ENCODE results near the gene POLE.
"Not testable (repeated sequence)": the region's sequence is repeated elsewhere in the genome, so short reads cannot be mapped to it uniquely, and the experiment has no call there.

POLE gene

GRCh38 chr12:132615579-132616038 is 71.5 kb downstream of the POLE start:
- DNase-seq (ENCODE audit: low read depth): no peak

GRCh38 chr12:132614861-132615578 is 72.1 kb downstream of the POLE start:
- peak; percentile 67 for DNase-seq (ENCODE audit: low read depth)

DNA sequence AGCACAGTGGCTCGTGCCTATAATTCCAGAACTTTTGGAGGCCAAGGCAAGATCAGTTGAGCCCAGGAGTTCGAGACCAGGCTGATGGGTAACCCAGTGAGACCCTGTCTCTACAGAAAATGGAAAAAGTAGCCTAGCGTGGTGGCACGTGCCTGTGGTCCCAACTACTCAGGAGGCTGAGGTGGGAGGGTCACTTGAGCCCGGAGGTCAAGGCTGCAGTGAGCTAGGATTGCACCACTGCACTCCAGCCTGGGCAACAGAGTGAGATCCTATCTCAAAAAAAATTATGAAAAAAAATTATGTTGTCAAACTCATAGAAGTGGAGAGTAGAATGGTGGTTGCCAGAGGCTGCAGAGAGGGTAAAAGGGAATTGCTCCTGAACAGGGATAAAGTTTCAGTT is 73.1 kb downstream of the POLE start:
- no peak for DNase-seq (ENCODE audit: low read depth)

GRCh38 chr12:132611620-132612019 is 75.5 kb downstream of the POLE start:
- no peak for DNase-seq (ENCODE audit: low read depth)

GRCh38 chr12:132610866-132611602 is 76.1 kb downstream of the POLE start:
- DNase-seq (ENCODE audit: low read depth): no peak

DNA sequence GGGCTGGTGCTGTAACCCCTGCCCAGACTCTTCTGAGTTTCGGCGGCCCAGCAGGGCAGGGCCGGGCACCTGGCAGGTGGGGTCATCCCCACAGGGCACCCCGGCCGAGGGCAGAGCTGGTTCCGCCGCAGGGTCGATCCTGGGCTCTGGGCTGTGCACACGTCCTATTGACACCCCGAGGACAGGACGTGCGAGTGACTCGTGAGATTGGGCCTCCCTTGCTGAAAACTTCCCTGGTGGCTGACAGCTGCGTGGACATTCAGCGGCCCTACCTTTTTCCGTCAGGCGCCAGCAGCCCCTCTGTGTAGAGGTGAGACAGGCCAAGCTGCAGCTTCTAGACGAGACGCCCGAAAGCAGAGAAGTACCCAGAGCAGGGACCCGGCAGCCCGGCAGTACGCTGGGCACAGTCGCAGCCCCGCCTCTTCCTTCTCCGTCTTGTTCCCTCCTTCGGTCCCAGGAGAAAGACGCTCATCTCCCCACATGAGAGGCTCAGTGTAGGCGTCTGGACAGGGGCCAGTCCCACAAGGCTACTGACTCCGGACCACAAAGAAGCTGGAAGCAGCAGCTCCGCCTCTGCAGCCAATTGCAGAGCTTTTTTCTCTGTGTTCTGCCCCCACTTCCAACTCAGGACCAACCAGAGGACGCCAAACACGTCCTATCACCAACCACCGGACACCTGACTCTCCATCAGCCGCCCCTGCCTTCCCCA is 76.9 kb downstream of the POLE start, which contains the start of gene LRCOL1:
LRCOL1 (minus strand) TSS at position 532 of the 709 bp plus-strand sequence. CDS start 4,331 bp downstream, outside the sequence.
- no peak for DNase-seq (ENCODE audit: low read depth)

- DNase-seq (ENCODE audit: low read depth): no peak
Observed at GRCh38 chr12:132608231-132609171, 78.6 kb downstream of the POLE start.

DNA sequence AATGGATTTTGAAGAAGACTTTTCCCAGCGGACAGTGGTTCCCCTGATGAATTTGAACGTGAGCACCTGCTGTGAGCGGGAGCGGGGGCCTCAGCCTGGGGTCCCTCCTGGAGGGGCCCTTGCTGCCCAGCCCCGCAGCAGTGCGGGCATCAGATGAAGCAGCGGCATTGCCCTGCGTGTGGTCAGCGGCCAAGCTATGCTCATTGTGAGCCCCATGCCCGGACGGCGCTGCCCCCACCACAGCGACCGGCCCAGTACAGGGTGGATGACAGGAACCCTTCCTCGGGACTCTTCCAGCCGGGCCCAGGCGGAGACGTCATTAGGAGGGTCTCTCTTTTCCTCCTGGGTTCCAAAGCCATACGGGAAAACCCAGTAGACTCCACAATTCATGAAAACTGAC is 80.2 kb downstream of the POLE start:
- DNase-seq (ENCODE audit: low read depth): no peak

- DNase-seq (ENCODE audit: low read depth): no peak
Observed at GRCh38 chr12:132606466-132606865, 80.7 kb downstream of the POLE start.

- DNase-seq (ENCODE audit: low read depth): no peak
Observed at GRCh38 chr12:132605892-132606291, 81.2 kb downstream of the POLE start.

DNA sequence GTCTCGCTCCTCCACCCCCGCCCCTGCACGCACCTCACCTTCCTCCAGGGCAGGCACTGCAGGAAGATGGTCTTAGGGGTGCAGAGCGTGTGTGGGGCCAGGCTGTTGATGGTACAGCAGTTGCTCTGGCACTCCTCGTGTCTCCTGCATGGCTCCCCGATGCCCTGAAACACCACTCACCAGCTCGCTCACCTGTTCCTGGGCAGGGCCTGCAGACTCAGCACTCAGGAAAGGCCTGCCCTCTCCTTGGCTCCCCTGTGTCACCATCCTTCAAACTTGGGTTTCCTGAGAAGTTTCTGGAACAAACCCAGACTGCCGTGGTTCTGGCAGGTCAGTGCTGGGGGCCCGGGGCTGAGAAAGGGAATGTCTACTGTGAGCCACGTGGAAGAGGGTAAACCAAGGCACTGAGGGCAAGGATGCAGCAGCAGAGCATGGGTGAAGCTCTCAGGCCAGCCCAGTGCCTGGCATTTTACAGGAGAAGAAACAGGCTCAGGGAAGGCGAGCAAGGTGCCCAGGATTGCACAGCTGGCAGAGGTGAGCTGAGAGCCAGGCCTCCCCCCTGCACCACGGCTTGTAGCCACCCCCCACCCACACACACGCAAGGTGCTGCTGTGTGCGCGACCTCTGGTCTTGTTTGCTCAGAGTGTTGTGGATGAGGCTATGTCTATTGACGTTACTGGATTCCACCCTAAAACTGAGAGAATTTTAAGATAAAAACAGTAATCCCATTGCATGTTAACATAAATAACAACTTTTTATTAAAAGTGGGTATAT is 82.3 kb downstream of the POLE start:
- no peak for DNase-seq (ENCODE audit: low read depth)

- no peak for DNase-seq (ENCODE audit: low read depth)
Observed at GRCh38 chr12:132604151-132604618, 83.0 kb downstream of the POLE start.

DNA sequence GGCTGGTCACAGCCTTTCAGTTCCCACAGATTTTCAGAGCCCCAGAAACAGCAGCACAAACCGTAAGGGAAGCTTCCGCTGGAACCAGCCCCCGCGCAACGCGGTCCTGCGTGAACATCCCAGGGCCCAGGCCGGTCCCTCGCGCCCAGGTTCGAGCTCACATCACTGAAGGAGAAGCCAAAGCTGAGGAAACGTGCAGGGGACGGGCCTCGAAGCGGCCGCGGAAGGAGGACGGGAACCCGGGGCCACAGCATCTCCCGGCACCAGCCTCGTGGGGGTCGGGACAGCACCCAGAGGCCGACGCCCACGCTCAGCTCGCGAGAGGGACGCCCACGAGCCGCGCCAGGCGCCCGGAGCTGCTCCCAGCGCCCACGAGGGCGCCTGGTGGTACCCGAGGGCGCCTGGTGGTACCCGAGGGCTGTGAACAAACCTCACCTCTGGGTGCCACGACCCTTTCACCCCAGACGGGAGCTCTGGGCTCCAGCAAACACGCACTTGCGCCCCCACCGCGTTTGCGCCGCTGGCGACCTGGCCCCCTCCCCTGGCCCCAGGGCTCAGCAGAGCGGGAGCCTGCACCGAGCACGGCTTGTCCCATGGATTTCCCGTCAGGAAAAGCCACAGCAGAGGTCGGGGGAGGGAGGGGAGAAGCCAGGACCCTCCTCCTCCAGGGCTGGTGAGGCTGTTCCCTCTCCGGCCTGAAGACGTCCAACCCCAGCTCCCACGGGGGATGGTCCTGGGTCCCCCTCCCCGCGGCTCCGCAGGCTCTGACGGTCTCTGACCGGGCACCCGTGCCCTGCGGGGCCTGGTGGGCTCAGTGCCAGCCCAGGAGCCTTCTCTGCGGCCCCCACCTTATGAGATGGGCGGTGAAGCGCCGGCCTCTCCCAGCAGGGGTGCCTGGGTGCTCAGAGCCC is 83.6 kb downstream of the POLE start:
- DNase-seq (ENCODE audit: low read depth): no peak

DNA sequence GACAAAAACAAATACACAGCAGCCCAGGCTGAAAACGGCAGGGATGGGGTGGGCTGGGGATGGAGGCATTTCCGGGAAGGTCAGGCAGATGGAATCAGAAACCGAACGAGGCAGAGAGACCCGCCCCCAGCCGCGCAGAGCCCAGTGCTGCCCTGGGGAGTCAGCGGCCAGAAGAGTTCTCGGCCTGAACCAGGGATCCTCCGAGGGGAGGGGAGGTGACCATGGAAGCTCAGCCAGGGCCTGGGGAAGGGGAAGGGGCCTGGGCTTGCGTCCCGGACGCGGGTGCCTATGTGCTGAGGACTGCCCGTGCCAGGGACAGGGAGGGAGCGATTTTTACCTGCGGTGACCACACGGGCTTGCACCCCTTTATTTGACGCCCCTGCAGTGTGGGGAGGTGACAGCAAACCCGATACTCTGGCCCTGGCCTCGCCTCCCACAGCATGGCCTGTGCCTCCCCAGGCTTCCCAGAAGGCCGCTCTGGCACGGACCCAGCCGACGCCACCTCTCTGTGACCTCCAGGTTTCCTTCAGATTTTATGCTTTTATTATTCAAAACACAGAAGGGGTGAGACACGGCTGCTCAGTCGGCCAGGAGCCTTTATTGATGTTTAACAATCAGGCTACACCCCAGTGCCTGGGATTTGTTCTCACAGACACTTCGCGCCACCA is 84.4 kb downstream of the POLE start:
- no peak for DNase-seq (ENCODE audit: low read depth)

- no peak for DNase-seq (ENCODE audit: low read depth)
Observed at GRCh38 chr12:132601171-132601883, 85.8 kb downstream of the POLE start.

GRCh38 chr12:132600048-132601032 is 86.8 kb downstream of the POLE start:
- DNase-seq (ENCODE audit: low read depth): peak; percentile 31

GRCh38 chr12:132599502-132599901 is 87.6 kb downstream of the POLE start:
- DNase-seq (ENCODE audit: low read depth): not testable (repeated sequence)

Measured in stimulated activated CD8-positive, alpha-beta memory T cell treated with anti-CD3 and anti-CD28 coated beads, Interleukin-4, amount 100 ng/mL, for 24 hours (primary cell).